ENCODE data around the gene TNP1.

GRCh38 chr2:216855079-216855478, 4.8 kb downstream of the TNP1 start:
- TF ChIP-seq POLR2A (IDR thresholded peaks at IDR 0.05) (no peak), CTCF (IDR thresholded peaks at IDR 0.05 in 4 of 5, conservative IDR thresholded peaks at IDR 0.05 in 1 of 5) (no peak)
